Right atrium auricular region (tissue), 2 donors: ENCODE results near the gene PRRX2. TPM values are rescaled to one million over a fixed set of nuclear protein-coding genes. Genes with fewer than 3 reads are reported as not detected.

Experiments used
- DNase-seq: peaks from one replicate; pipeline ENCODE4 v3.0.0-alpha.2; 2019; ENCODE audit warnings: low spot score
- H3K27ac ChIP-seq, 2 donors: fragments of 200-600 bp; sonication (generic); 1 replicate in 1 of 2; 2 replicates in 1 of 2; pipeline ENCODE4 v1.5.1; 2016 to 2019
- H3K27me3 ChIP-seq, 2 donors: fragments of 200-600 bp; sonication (generic); one replicate each; pipeline versions ENCODE4 v1.5.1 to v1.6.0; 2017 to 2019
- H3K36me3 ChIP-seq: fragments of 200-600 bp; sonication (generic); one replicate; pipeline ENCODE4 v1.5.1; 2016
- H3K4me1 ChIP-seq, 2 donors: fragments of 200-600 bp; sonication (generic); one replicate each; pipeline versions ENCODE4 v1.5.1 to v1.6.0; 2017 to 2019
- H3K4me3 ChIP-seq, 2 donors: fragments of 200-600 bp; sonication (generic); 1 replicate in 1 of 2; 2 replicates in 1 of 2; pipeline ENCODE4 v1.5.1; 2017 to 2019; ENCODE audit warnings: mild to moderate bottlenecking in 1 of 2, moderate library complexity in 1 of 2
- H3K9me3 ChIP-seq, 2 donors: fragments of 200-600 bp; sonication (generic); one replicate each; pipeline ENCODE4 v1.5.1; 2019
- total RNA-seq, 2 donors: library from RNA; depleted of rRNA; stranded (reverse); fragments of >200 nt; gene quantifications; one replicate each; pipeline ENCODE4 v1.1.0, GENCODE V29; 2016
- TF ChIP-seq, protein P1 (sequence below), 2 donors: fragments of 200-600 bp; sonication (generic); IDR thresholded peaks; one replicate each; pipeline ENCODE4 v1.5.1; 2019; ENCODE audit warnings: antibody characterized with exemption in 2 of 2

PRRX2 gene
- total RNA-seq, 2 donors from 2014 or later: 1.1 to 6.9 TPM

DNA sequence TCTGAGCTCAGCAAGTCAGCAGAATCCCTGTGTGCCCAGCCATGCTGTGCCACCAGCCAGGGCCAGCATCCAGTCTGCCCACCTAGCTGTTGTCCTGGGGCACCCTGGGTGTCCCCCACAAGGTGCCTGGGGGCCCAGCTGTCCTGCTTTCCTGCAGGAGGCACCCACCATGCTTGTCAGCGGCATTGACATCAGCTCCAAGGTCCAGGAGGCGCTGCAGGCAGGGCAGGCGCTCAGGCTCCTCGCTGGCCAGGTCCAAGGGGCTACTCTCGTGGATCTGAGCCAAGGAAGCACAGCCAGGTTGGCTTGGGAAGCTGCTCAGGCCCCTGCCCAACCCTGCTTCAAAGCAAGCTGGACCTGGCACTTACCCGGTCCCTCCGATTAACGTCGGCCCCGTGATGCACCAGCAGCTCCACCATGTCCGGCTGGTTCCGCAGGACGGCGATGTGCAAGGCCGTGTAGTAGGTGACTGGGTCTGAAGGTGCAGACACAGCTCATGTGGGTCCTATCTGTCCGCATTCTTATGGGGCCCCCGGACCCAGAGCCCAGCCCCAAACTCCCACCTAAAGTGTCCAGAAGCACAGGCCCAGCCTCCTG lies 26.3 kb upstream of the PRRX2 start:
- H3K27ac ChIP-seq: no peak overlapping the region
- no peak for DNase-seq
- TF ChIP-seq, protein P1, sequence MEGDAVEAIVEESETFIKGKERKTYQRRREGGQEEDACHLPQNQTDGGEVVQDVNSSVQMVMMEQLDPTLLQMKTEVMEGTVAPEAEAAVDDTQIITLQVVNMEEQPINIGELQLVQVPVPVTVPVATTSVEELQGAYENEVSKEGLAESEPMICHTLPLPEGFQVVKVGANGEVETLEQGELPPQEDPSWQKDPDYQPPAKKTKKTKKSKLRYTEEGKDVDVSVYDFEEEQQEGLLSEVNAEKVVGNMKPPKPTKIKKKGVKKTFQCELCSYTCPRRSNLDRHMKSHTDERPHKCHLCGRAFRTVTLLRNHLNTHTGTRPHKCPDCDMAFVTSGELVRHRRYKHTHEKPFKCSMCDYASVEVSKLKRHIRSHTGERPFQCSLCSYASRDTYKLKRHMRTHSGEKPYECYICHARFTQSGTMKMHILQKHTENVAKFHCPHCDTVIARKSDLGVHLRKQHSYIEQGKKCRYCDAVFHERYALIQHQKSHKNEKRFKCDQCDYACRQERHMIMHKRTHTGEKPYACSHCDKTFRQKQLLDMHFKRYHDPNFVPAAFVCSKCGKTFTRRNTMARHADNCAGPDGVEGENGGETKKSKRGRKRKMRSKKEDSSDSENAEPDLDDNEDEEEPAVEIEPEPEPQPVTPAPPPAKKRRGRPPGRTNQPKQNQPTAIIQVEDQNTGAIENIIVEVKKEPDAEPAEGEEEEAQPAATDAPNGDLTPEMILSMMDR (IDR thresholded peaks at IDR 0.05): no peak
- H3K9me3 ChIP-seq: no peaks in the 10 kb centered on the region
- H3K4me1 ChIP-seq: peaks cover 0 to 32% of the 10 kb centered on the region in 2 donors
- H3K4me3 ChIP-seq: no peak overlapping the region
- no peaks in the 10 kb centered on the region for H3K27me3 ChIP-seq
- peaks cover 56% of the 10 kb centered on the region for H3K36me3 ChIP-seq

DNA sequence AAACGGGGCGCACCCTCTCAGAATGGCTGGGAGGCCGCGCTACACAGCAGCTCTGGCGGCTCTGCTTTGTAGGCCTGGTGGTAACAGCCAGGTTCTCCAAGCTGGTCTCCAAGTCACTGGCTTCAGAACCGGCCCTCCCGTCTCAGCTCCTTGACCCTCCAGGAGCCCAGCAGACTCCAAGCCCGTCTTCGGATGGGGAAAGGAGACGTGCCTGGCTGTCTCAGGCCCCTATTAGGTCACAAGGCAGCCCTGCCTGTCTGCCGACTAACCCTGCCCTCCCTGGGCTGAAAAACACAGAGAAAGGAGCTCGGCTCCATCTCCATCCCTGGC lies 25.7 kb upstream of the PRRX2 start:
- no peaks in the 10 kb centered on the region for H3K27me3 ChIP-seq
- no peak overlapping the region for H3K27ac ChIP-seq
- DNase-seq: no peak

GRCh38 chr9:129640086-129640870 lies 25.2 kb upstream of the PRRX2 start:
- no peak for DNase-seq
- no peak overlapping the region for H3K27ac ChIP-seq

More for the DNA sequence above, 25.7 kb upstream of the PRRX2 start:
- no peak overlapping the region for H3K4me3 ChIP-seq
- TF ChIP-seq, protein P1 (IDR thresholded peaks at IDR 0.05): no peak
- peaks cover 50% of the 10 kb centered on the region for H3K36me3 ChIP-seq
- H3K9me3 ChIP-seq: no peaks in the 10 kb centered on the region
- peaks cover 0 to 32% of the 10 kb centered on the region in 2 donors for H3K4me1 ChIP-seq

GRCh38 chr9:129640871-129641749 lies 24.3 kb upstream of the PRRX2 start:
- Histone ChIP-seq H3K4me1 (peaks cover 0 to 32% of the 10 kb centered on the region in 2 donors), H3K4me3 (peak overlapping the region; percentile 69 to 95), H3K9me3 (no peaks in the 10 kb centered on the region), H3K27me3 (no peaks in the 10 kb centered on the region), H3K27ac (peak overlapping the region in 1 of 2 donors; percentile 78), H3K36me3 (peaks cover 36% of the 10 kb centered on the region)
- TF ChIP-seq, protein P1 (IDR thresholded peaks at IDR 0.05): no peak
- DNase-seq: no peak

More at GRCh38 chr9:129640086-129640870, 25.2 kb upstream of the PRRX2 start:
- H3K27me3 ChIP-seq: no peaks in the 10 kb centered on the region
- TF ChIP-seq, protein P1 (IDR thresholded peaks at IDR 0.05): no peak
- H3K4me3 ChIP-seq: peak overlapping the region in 1 of 2 donors; percentile 95
- peaks cover 45% of the 10 kb centered on the region for H3K36me3 ChIP-seq
- H3K4me1 ChIP-seq: peaks cover 0 to 32% of the 10 kb centered on the region in 2 donors
- H3K9me3 ChIP-seq: no peaks in the 10 kb centered on the region

DNA sequence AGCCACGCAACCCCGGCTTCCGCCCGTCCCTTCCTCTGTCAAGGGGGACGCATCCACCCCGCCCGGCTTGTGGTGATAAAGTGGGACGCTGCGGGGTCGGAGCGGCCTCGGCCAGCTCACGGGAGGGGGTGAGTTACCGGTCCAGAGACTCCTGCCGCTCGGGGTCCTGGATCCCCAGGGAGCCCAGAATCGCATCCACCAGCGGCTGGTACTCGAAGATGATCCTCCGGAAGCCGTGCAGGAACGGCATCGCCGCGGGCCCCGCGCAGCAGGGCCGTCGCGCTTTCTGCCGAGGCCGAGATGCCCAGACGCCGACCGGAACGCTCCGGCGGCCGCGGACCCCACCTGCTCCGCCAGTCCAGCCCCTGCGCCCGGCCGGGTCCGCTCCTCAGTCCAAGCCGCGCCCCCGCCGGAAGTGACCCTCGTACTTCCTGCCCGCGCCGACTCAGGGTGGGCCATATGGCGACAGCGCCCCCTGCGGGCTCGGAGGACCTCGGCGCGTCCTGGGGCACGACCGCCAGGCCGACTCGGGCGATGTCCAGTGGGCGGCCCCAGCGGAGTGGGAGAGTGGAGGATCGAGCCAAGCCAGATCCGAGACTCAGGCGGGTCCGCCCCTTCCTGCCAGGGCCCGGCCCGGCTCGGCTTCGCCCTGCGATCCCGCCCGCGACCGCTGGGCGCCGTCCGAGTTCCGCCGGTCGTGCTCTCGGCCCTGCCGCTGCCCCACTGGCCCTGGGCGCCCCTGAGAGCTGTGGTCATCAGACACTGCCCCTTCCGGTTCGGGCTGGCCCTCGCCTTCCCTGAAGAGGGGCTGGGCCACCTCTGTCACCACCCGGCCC lies 23.5 kb upstream of the PRRX2 start, which contains the start of gene ASB6:
ASB6 (minus strand) TSS at position 402 of the 836 bp plus-strand sequence; CDS start at position 250, 152 bp downstream.
- Histone ChIP-seq H3K9me3 (no peaks in the 10 kb centered on the region), H3K36me3 (peaks cover 28% of the 10 kb centered on the region), H3K4me1 (peaks cover 0 to 32% of the 10 kb centered on the region in 2 donors), H3K27ac (peak within 1 kb of the TSS; percentile 78 to 80), H3K4me3 (peak within 1 kb of the TSS; percentile 69 to 95), H3K27me3 (no peaks in the 10 kb centered on the region)
- peak; percentile 97 for DNase-seq
- TF ChIP-seq, protein P1 (IDR thresholded peaks at IDR 0.05): peak; percentile 98 to 100
